HG03571 (cell line): Measurements from ENCODE around the gene FASTK.
A peak's percentile ranks its signal among the peaks of the same experiment; 100 is the strongest.

Experiments
- ATAC-seq: cut with Tn5 transposase; IDR thresholded peaks from one replicate; pipeline ENCODE4 v1.9.1; 2021; ENCODE audit not compliant: unreplicated experiment

FASTK gene

DNA sequence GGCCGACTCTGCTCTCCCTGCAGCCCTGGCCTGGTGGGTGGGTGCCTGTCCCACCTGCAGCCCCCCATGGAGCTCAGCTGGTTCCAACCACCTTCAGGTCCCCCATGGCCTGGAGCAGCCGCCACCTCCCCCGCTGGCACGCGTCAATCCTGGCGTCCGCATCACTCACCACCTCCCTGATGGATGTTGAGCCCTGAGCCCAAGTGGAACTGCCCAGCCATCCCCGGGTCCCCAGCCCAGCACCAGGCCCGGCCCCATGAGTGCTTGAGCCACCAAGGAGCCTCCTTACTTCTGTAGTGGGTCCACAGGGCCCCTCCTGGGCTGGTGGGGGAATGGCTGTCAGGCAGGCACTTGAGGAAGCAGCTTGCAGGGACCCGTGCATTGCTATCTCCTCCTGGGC is 20.3 kb upstream of the FASTK start:
- no peak for ATAC-seq

DNA sequence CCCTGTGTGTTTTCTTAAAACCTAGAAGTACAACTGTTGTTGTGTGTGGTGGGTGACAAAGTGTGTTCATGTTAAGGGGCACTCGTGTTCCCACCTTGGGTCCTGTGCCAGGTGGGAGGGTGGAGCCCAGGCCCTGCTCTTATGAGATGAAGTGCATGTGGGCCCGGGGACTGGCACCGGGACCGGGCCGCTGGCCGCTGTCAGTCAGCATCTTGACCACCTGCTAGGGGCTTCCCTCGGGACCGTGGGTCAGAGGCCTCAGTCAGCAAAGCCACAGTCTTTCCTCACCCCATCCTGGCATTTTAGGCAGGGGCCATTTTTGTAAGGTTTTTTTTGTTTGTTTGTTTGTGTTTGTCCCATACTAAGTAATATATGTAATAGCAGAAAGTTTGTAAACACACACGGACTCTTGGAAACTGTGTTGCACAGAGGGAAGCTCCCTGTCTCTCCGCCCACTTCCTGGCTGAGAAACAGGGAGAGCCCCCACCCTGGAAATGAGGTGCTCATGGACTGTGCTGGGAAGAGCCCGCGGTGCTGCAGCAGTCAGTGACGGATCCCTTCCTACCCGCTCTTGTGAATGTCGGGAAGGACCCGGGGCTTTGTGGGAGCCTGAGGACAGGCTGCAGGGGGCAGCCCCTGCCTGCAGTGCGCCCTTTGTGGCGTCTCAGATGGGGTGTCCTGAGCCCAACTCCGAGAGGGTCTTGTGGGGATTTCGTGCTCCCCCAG is 19.0 kb upstream of the FASTK start:
- ATAC-seq = no peak

DNA sequence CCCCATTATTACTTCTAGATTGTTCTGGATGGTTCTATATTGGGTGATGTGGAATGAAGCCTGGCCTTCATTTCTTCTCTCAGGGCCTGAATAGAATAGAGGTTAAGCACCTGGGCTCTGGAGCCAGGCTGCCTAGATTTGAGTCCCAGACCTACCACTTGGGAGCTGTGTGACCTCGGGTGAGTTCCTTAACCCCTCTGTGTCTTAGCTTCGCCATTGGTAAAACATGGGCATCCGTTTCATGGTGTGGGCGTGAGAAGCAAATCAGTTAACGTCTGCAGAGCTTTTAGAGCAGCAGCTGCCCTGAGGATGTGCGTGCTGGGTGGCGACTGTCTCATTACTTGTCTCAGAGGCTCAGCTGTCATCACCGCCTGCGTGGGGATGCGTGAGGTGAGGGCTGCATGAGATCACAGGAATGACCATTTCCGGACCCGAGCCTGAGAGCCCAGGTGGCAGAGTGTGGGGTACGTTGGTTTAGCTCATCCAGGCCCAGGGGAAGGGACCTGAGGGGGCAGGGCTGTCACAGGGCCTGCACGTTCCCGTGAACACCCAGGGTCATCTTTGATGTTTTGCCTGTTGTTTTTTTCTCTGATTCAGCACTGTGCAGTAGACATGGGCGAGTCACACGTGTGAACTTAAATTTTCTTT is 15.3 kb upstream of the FASTK start:
- no peak for ATAC-seq

DNA sequence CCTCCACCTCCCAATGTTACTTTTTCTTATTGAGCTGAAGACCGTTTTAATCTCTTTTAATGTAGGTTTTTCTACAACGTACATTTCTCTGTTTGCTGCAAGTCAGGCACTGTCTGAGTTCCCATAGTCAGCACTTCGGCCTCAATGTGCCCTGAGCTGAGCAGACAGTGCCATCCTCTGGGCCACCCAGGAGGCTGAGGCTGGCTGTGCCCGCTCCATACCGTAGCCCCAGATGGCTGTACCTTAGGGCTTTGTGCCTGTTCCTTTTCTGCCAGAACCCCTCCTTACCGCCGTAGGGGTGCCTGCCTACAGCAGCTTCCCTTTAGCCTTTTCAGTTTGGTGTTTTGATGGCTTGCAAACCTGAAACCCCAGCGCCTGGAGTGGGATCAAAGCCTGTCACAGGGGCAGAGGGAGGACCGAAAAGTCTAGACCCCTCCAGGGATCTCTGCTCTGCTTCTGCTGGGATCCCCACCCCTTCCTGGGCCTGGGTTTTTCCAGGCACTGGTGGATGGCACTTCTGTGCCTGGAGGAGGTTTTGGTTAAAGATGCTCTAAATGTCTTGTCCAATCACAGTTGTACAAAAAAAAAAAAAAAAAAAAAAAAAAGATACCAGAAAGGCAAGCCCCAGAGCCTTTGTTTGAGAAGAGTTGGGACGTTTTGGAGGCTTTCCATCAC is 14.7 kb upstream of the FASTK start:
- ATAC-seq = no peak

DNA sequence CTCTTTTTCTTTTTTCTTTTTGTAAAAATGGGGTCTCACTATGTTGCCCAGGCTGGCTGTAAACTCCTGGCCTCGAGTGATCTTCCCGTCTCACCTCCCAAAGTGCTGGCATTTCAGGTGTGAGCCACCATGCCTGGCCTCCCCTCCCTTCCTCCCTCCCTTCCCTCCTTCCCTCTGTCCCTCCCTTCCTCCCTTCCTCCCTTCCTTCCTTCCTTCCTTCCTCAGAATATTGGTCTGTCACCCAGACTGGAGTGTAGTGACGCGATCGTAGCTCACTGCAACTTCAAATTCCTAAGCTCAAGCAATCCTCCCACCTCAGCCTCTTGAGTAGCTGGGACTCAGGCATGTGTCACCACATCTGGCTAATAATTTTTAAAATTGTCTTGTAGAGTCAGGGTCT is 14.1 kb upstream of the FASTK start:
- ATAC-seq = no peak

DNA sequence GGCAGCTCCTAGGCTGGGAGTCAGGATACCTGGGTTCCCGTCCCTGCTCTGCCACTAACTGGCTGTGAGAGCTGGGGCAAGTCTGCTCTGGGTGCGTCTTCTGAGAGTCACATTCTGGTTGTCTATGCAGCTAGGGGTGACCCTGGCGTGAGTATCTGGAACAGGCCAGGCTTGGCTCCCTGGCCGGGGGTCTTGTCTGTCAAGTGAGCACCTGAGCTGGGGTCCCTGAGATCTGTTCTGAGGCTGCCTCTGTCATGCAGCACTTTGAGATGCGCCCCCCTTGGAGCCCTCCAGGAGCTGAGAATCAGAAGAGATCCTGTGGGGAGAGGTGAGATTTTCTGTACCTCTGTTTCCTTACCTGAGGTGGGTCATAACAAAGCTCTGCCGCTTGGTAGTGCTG is 13.1 kb upstream of the FASTK start:
- no peak for ATAC-seq

DNA sequence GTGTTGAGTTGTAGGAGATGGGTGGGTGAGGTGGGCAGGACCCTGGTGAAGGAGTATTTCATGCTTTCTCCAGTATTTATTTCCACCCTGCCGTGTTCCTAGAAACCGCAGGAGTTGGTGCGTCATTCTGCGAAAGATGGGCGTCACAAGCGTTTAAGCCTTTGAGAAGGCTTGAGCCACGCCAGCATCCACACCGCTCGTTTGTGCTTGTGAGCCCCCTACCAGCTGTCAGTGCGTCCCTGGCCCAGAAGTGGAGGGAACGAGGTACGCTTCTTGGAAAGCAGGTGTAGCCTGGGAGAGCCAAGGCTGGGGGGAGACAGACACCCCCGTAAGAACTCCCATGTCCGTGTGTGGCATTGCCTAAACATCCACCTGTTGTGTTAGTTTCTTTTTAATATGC is 11.4 kb upstream of the FASTK start:
- ATAC-seq = no peak

DNA sequence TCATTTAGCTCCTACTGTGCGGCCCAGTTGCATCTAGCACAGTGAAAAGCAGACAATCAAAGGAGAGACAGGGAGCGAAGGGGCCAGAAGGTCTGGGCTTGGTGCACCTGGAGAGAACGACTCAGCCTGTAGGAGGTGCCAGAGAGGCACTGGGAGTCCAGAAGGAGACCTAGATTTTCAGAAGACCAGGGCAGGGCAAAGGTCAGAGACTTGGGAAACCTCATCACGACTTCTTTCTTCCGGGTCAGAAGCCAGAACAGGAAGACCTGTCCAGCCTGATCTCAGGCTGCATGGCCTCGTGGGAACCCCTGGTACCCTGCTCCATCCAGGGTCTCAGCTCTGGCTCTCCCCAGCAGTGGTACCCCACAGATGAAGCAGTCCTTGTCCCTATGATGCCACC is 10.8 kb upstream of the FASTK start:
- ATAC-seq = no peak

DNA sequence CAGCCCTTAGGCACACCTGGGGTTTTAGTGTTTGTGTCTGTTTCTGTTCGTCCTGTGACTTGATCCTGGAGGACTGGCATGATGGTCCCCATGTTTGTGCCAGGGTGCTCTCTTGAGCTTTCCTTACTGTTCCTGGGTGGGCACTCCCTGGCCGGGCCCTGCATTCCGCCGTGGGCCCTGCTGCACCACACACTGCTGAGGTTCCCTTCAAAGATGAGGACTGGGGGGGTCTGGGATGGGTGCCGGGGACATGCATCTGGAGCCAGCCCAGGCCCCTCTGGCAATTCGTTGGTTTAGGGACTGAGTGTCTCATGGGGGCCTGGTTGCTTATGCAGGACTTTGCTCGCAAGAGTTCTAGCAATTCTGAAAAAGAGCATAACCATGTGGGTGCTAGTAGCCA is 10.4 kb upstream of the FASTK start:
- ATAC-seq = no peak

DNA sequence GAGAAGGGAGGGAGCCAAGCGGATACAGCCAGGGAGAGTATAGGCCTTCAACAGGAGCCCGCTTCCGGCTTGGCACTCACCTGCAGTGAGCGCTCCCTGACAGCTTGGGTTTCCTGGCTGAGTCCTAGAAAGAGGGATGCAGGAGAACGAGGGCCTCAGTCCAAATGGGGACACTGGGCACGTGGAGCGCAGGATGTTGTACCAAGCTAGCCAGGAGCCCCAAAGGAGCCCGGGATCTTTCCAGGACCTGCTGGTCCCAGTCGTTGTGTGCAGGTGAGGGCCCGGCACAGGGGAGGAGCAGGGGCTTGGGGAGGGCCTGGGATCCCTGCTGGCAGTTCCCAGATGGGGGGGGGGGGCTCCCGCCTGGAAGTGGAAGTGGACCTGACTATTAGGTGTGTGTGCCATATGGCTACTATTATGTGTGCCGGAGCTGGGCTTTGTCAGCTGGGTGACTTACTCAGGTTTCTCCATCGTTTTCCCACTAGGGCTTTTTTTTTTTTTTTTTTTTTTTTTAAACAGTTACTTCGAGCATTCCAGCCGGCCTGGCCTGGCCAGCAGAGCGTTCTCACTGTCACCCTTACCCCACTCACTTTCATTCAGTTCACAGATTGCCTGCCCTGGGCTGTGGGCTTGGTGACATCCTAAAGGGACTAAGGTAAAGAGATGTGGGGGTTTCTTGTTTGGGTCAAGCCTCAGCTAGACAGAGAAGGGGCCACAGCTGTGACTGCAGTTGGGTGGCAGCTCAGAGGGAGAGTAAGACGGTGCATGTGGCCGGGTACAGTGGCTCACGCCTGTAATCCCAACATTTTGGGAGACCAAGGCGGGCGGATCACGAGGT is 9.5 kb upstream of the FASTK start:
- ATAC-seq = no peak

DNA sequence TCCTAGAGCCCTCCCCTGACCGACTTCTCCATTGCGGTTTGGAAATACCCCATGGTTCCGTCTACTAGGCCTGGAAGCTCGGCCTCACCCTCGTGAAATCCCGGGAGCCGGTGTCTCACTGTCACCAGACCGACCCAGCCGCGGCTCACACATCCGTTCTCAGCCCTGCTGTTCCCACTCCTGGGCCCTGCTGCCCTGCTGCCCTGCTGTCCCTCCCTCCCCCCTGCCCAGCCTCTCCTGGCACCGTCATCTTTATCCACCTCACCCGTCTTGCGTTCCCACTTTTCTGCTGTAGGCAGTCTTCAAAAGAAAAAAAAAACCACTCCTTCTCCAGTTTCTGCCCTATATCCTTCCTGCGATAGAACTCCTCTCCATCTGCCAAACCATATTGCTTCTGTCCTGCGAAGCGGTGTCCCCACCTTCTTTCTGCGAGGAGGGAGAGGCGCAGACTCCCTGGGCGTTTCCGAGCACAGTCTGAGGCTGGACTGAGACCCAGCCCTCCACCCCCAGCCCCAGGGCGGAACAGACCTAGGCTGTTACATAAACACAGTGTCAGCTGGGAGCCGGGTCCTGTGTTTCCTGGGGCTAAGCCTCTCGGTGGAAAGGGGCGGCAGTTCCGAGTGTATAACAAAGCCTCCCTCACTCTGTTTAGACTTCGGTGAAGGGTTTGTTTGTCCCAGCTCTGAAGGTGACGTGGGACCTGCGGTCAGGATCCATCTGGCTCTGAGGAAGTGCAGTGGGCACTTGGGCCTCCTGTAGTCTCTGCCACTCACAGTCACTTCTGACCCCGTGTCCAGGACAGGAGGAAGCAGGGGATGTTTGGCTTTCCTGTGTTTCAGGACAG is 8.5 kb upstream of the FASTK start:
- ATAC-seq = no peak

DNA sequence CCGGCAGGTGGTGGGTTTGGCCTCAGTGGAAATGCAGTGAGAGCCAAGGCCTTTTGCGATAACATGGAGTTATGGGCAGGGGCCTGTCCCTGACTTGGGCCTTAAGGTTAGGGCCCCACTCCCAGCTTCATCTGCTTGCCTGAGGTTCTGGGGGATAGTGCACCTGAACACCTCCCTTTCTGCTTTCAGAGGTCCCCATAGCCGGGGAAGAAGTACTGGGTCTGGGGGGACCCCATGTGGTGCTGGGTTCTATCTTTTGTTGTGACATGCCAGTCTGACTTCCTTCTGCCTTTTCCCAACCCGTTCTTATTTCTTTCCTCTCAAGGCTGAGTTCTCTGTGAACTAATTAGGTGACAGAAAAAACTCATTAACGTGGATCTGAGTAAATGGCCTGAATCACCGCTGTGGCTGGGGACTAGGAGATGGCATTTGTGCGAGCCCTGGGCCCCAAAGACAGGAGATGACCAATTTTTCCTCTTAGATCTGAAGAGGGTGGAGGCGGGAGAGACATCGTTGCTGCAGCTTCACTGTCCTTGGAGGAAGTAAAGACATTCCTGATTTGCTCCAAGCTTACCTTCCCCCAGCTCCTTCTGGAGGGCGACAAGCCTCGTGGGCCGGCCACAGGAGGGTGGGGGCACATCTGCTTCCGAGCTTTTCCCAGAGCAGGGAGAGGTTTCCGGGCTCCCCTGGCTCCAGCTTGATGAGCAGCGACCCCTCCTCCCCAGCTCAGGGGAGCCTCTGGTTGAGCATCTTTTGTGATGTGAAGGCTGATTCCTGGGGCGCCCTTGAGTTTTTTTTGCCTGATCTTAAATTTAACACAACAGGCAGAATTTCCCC is 7.6 kb upstream of the FASTK start:
- no peak for ATAC-seq

DNA sequence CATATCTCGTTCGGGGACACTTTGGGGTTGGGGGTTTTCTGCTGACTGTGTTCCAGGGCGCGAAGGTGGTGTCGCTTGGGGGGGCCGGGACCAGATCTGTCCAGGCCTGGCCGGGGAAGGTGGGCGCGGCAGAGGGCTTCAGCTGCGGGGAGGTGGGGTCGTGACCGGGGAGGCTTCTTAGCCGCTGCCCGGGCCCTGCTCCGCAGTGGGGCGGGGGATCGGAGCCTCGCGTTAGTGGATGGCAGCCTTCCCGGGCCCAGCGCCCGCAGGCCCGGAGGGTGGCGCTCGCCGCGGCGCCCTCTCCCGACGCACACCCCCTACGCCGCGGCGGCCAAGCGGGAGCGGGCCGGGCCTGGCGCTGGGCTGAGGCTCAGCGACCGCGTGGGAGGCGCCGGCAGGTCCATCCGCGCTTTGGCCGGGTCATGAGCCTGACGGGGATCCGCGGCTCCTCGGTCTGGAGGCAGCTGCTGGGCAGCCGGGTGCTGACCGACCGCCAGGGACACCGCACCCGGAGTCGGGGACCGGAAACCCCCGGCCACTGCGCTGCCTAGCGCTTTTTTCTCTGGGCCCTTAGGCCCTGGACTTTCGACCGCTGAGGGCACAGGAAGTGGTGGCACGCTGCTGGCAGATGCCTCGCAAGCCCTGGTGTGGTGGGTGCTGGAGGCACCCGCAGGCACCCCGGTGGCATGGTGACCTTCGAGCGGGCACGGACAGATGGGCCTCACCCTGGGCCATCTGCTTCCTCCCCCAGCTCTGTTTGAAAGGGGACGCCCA is 6.8 kb upstream of the FASTK start:
- ATAC-seq = no peak

DNA sequence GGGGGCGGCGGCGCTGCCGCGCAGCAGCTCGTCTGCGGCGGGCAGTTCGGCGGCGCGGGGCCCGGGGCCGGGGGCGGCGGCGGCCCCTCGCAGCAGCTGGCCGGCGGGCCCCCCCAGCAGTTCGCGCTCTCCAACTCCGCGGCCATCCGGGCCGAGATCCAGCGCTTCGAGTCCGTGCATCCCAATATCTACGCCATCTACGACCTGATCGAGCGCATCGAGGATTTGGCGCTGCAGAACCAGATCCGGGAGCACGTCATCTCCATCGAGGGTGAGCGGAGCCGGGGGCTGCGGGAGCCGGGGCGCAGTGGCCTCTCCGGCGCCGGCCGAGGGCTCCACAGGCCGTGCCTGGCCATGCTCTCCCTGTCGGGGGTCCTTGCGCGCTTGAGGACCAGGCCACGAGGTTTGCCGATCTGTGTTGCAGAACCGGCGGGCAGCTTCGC is 6.2 kb upstream of the FASTK start:
- no peak for ATAC-seq

DNA sequence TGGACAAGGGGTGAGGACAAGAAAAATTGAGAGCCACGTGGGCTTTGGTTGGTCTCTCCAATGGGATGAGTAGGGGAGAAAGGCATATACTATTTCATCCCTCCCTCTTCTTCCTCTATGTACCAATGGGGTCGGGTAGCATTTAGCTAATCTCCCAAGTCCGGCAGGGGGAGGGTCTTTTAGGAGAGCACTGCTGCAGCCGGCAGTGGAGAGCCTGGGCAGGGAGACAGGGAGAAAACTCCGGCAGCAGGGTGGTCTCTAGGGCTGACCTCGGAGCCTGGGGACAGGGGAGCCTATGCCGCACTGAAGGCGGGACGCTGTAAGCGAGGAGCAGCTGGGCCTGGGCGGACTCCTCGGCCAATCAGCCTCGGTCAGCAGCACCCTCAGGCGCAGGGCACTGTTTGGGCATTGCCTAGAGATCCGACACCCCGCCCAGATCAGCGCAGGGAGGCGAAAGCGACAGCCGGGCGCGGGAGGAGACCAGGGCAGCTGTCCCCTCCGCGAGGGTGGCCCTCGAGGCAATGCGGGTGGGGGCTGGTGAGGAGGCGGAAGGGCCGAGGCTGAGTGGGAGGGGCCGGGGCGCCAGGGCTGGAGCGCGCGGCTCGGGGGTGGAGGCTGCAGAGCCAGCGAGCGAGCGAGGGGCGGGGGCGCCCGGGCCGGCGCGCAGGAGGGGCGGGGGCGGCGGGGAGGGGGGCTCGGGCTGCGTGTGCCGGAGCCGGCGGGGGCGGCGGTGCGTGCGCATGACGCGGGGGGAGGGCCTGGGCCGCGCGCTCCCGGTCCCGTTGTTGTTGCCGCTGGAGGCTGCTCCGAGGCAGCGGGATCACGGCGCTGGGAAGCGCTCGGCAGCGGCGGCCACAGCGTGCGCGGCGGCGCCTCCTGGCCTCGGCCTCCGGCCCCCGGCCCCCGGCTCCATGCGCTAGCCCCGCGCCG is 5.3 kb upstream of the FASTK start, which contains the start of gene AGAP3:
Gene AGAP3, plus strand, starts transcription at position 785 of the 930 bp plus-strand sequence. CDS start 267 bp downstream, outside the sequence.
- peak; percentile 43 for ATAC-seq

DNA sequence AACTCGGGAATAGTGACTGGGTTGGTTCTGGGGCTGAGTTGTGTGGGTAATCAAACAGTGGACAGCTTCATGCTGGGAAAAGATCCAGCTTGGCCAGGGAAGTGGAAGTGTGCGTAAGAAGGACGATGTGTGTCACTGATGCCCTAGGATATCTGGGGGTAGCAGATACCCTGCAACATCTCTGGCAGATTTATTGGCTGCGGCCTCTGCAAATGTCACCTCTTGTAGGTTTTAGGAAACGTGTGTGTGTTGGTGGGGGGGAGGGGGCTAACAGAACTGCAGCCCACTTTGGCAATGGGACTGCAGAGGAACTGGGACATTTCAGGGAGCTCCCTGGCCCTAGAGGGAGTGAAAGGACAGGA is 4.7 kb upstream of the FASTK start:
- no peak for ATAC-seq

DNA sequence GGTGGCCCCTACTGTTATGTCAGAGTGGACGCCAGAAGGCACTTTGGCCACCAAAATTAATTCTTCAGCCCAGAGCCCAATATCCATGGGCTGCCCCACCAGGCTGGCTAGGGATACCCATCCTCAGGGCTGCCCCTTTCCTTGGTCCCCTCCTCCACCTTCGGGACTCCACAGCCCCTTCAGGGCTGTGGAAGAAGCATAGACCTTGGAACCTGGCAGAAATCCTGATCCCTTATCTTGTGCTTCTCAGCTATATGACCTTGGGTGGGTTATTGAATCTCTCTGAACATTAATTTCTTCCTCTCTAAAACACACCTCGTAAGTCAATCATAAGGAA is 3.2 kb upstream of the FASTK start:
- ATAC-seq = no peak
